GM23248 (cell line): Measurements from ENCODE around the gene HABP4. TPM values are rescaled to one million over a fixed set of nuclear protein-coding genes. Genes with fewer than 3 reads are reported as not detected.

Source experiments
- DNase-seq: peaks from one replicate; pipeline ENCODE4 v3.0.0-alpha.2; 2015
- H2AFZ ChIP-seq: fragments of 200-600 bp; sonication (generic); 2 replicates; pipeline ENCODE4 v1.6.1; 2016; ENCODE audit warnings: antibody characterized with exemption
- H3F3A ChIP-seq: fragments of 200-600 bp; sonication (generic); 2 replicates; pipeline ENCODE4 v1.6.1; 2016; ENCODE audit warnings: mild to moderate bottlenecking, antibody characterized with exemption, mixed run types; ENCODE audit not compliant: insufficient read depth
- H3K27ac ChIP-seq: fragments of 200-600 bp; sonication (generic); 2 replicates; pipeline ENCODE4 v1.5.1; 2016; ENCODE audit warnings: mild to moderate bottlenecking
- H3K27me3 ChIP-seq: fragments of 200-600 bp; sonication (generic); replicated peaks from 2 replicates; pipeline ENCODE4 v1.6.1; 2016; ENCODE audit warnings: mild to moderate bottlenecking; ENCODE audit not compliant: insufficient read depth
- H3K36me3 ChIP-seq: fragments of 200-600 bp; sonication (generic); 2 replicates; pipeline ENCODE4 v1.6.1; 2016; ENCODE audit warnings: low read depth, mild to moderate bottlenecking
- H3K4me1 ChIP-seq: fragments of 200-600 bp; sonication (generic); 2 replicates; pipeline ENCODE4 v1.6.1; 2016; ENCODE audit warnings: mild to moderate bottlenecking; ENCODE audit not compliant: insufficient read depth
- H3K4me2 ChIP-seq: fragments of 200-600 bp; sonication (generic); one replicate; pipeline ENCODE4 v1.6.1; 2016; ENCODE audit warnings: mild to moderate bottlenecking; ENCODE audit not compliant: unreplicated experiment
- H3K4me3 ChIP-seq: fragments of 200-600 bp; sonication (generic); 2 replicates; pipeline ENCODE4 v1.5.1; 2016; ENCODE audit warnings: mild to moderate bottlenecking
- H3K79me2 ChIP-seq: fragments of 200-600 bp; sonication (generic); 2 replicates; pipeline ENCODE4 v1.6.1; 2016; ENCODE audit warnings: mild to moderate bottlenecking; ENCODE audit not compliant: insufficient read depth
- H3K9ac ChIP-seq: fragments of 200-600 bp; sonication (generic); 2 replicates; pipeline ENCODE4 v1.6.1; 2016; ENCODE audit warnings: mild to moderate bottlenecking
- H3K9me2 ChIP-seq: fragments of 200-600 bp; sonication (generic); 2 replicates; pipeline ENCODE4 v1.6.1; 2016; ENCODE audit warnings: mixed run types, mild to moderate bottlenecking, moderate library complexity; ENCODE audit not compliant: insufficient read depth
- H3K9me3 ChIP-seq: fragments of 200-600 bp; sonication (generic); one replicate; pipeline ENCODE4 v1.6.1; 2017; ENCODE audit warnings: low read depth
- H4K20me1 ChIP-seq: fragments of 200-600 bp; sonication (generic); 2 replicates; pipeline ENCODE4 v1.6.0; 2016; ENCODE audit not compliant: insufficient read depth
- EZH2 ChIP-seq: fragments of 200-600 bp; sonication (generic); IDR thresholded peaks from 2 replicates; pipeline ENCODE4 v1.6.1; 2018; ENCODE audit warnings: antibody characterized with exemption, mild to moderate bottlenecking; ENCODE audit not compliant: insufficient read depth, poor library complexity, severe bottlenecking
- EZH2phosphoT487 ChIP-seq: fragments of 200-600 bp; sonication (generic); IDR thresholded peaks from 2 replicates; pipeline ENCODE4 v1.6.1; 2018; ENCODE audit warnings: antibody characterized with exemption, moderate library complexity, mild to moderate bottlenecking, low read depth; ENCODE audit not compliant: insufficient read depth
- WGBS, 2 experiments: methylation state at CpG; one replicate each; pipeline ENCODE4 v1.1.6; 2015 to 2017; ENCODE audit warnings: low lambda C conversion rate in 2 of 2, low coverage in 1 of 2; ENCODE audit errors: missing lambda C conversion rate in 2 of 2; 5-methylcytosine and 5-hydroxymethylcytosine counted together
- in situ Hi-C: fragments of 300-500 bp; cut with MboI; formaldehyde crosslinking; loops from 2 replicates; pipeline ENCODE4 v1.15.0; 2020
- polyA plus RNA-seq: library from polyadenylated mRNA; unstranded; fragments of >200 nt; fragmentation: Nextera tagmentation; extraction: Ambion mirVana; gene quantifications from 2 replicates; pipeline ENCODE4 v1.2.1, GENCODE V29; 2016
- total RNA-seq: library from RNA; depleted of rRNA; stranded (reverse); fragments of >200 nt; shearing (Covaris generic); gene quantifications from 2 replicates; pipeline ENCODE4 v1.2.3, GENCODE V29; 2014

Gene HABP4
- total and polyA plus RNA-seq, 2 experiments from 2014 or later, result 13.2 to 17.2 TPM

DNA sequence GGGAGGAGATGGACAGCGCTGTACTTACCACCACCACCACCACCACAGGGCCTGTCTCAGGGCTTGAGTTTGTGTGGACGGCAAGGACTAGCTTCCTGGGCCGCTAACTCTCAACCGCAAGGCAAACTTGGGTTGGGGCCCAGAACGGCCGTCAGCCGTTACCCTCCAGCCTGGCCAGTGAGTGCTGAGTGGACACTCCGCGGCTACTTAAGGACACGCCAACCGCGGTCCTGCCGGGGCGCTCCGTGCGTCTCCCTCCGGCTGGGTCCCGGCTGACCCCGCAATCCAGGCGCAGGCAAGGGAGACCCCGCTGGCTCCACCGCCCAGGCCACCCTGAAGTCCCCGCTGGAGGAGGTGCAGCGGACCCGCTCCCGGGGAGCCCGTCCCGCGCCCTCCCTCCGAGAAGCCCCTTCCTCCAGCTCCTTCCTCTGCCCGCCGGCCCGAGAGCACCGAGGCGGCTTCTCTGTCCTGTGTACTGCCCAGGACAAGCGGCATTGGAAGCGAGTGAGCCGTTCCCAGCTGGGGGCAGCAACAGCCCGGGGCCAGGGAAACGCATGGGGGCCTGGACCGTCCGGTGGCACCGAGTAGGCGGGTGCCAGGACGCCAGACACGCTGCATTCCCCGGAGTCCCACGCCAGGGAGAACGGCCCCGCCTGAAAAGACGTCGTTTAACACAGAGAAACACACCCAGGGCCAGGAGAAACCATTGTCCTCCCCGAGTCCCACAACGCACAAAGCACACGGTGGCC, 46.6 kb downstream of the HABP4 start:
- in situ Hi-C loops, result no loop called here
- WGBS, 2 experiments, result 96 to 98% methylated on average over 27 to 54 of the region's 55 CpGs
- H3K27me3 ChIP-seq, result no peaks in the 10 kb centered on the region
- no peak for DNase-seq
- no peak overlapping the region for H3K4me2 ChIP-seq
- H3K4me3 ChIP-seq, result no peak overlapping the region
- no peaks in the 10 kb centered on the region for H3K9me3 ChIP-seq
- no peak for TF ChIP-seq EZH2phosphoT487
- TF ChIP-seq EZH2, result no peak
- H3K9ac ChIP-seq, result no peak overlapping the region
- H3K9me2 ChIP-seq, result no peaks in the 10 kb centered on the region
- no peaks in the 10 kb centered on the region for H4K20me1 ChIP-seq
- no peak overlapping the region for H2AFZ ChIP-seq
- no peaks in the 10 kb centered on the region for H3K36me3 ChIP-seq
- H3K4me1 ChIP-seq, result peaks cover 9% of the 10 kb centered on the region
- H3K79me2 ChIP-seq, result no peaks in the 10 kb centered on the region
- H3K27ac ChIP-seq, result no peak overlapping the region
- H3F3A ChIP-seq, result peaks cover 16% of the 10 kb centered on the region

DNA sequence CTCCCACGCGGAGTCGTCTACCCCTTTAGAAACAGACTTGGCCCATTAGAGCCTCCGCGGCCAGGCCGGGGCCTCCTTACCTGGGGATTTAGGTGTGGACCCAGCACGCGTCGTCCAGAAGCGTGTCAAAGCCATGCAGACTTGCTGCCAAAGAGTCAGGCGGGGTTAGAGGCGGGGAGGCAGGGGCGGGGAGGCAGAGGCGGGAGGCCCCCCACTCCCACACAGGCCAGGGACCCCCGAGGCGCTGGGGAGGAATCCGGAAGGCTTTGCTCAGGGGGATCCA, 47.1 kb downstream of the HABP4 start:
- H2AFZ ChIP-seq, result no peak overlapping the region
- in situ Hi-C loops, result no loop called here

DNA sequence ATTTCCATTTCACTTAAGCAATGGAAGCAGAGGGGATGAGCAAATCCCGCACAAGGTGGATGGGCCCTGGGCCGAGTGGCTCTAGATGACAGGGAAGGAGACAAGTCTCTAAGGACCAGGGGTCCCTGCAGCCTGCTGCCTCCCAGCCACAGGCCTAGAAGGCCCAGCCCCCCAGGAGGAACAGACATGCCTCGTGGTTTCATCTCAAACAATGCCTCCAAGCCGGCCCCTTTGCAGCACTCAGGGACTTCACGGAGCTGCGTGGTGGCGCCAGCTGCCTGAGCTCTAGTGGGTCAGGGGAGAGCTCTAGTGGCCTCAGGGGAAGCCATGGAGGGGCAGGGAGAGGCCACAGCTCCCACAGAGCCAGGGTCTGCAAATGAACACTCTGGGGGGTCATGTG, 48.8 kb downstream of the HABP4 start:
- Histone ChIP-seq H3K4me1 (peaks cover 26% of the 10 kb centered on the region), H3K79me2 (no peaks in the 10 kb centered on the region), H3F3A (peaks cover 30% of the 10 kb centered on the region), H4K20me1 (no peaks in the 10 kb centered on the region), H3K4me2 (no peak overlapping the region), H3K9me2 (no peaks in the 10 kb centered on the region), H3K27ac (no peak overlapping the region), H3K9ac (no peak overlapping the region), H3K27me3 (no peaks in the 10 kb centered on the region), H3K9me3 (no peaks in the 10 kb centered on the region), H3K4me3 (no peak overlapping the region), H2AFZ (no peak overlapping the region), H3K36me3 (no peaks in the 10 kb centered on the region)
- 96 to 97% methylated on average over 7 of the region's 7 CpGs for WGBS, 2 experiments
- in situ Hi-C loops, result no loop called here
- no peak for TF ChIP-seq EZH2
- TF ChIP-seq EZH2phosphoT487, result no peak
- no peak for DNase-seq

More for the DNA sequence above, 47.1 kb downstream of the HABP4 start:
- H3K9ac ChIP-seq, result no peak overlapping the region
- no peaks in the 10 kb centered on the region for H3K9me2 ChIP-seq
- peaks cover 13% of the 10 kb centered on the region for H3K4me1 ChIP-seq
- peaks cover 19% of the 10 kb centered on the region for H3F3A ChIP-seq
- no peak overlapping the region for H3K4me3 ChIP-seq
- no peaks in the 10 kb centered on the region for H3K9me3 ChIP-seq
- H4K20me1 ChIP-seq, result no peaks in the 10 kb centered on the region
- H3K36me3 ChIP-seq, result no peaks in the 10 kb centered on the region
- H3K4me2 ChIP-seq, result no peak overlapping the region
- TF ChIP-seq EZH2phosphoT487 (no peak), EZH2 (no peak)
- no peaks in the 10 kb centered on the region for H3K27me3 ChIP-seq
- no peak for DNase-seq
- H3K79me2 ChIP-seq, result no peaks in the 10 kb centered on the region
- H3K27ac ChIP-seq, result no peak overlapping the region
- WGBS, 2 experiments, result 97 to 98% methylated on average over 14 to 17 of the region's 17 CpGs

DNA sequence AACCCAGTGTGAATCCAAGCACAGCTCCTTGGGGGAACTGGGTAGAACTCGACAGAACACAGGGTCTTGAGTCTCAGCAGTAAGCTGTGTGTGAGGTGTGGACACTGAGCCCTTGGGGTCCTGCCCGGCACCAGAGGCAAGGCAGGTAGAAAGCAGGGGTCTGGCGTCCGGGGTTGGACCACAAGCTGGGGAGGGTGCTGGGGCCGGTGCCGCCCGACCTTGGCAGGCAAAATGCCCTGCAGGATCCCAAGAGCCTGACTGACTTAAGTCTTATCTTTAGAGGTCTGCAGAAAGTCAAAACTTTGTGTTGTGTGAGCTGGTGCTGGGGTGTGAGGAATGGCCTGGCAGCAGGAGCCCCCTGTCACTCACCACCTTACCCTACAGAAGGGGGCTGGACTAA, 49.3 kb downstream of the HABP4 start:
- Histone ChIP-seq H3K36me3 (no peaks in the 10 kb centered on the region), H3K79me2 (no peaks in the 10 kb centered on the region)
- in situ Hi-C loops, result no loop called here

More for the DNA sequence above, 49.3 kb downstream of the HABP4 start:
- no peak for TF ChIP-seq EZH2phosphoT487
- no peak for TF ChIP-seq EZH2
- Histone ChIP-seq H3K9ac (no peak overlapping the region), H3K27ac (no peak overlapping the region), H3K27me3 (no peaks in the 10 kb centered on the region), H3F3A (peaks cover 30% of the 10 kb centered on the region), H3K9me3 (no peaks in the 10 kb centered on the region), H2AFZ (no peak overlapping the region), H3K4me2 (no peak overlapping the region), H3K4me3 (no peak overlapping the region), H3K9me2 (no peaks in the 10 kb centered on the region), H3K4me1 (peaks cover 26% of the 10 kb centered on the region), H4K20me1 (no peaks in the 10 kb centered on the region)
- DNase-seq, result no peak
- 92 to 96% methylated on average over 7 of the region's 7 CpGs for WGBS, 2 experiments
